HepG2 (cell line): Measurements from ENCODE around the gene ETHE1. TPM values are rescaled to one million over a fixed set of nuclear protein-coding genes. Genes with fewer than 3 reads are reported as not detected.

ENCODE experiments used
- ATAC-seq: fragments of 200-7000 bp; cut with Tn5 transposase; 3 replicates; pipeline ENCODE4 v1.9.1; 2020; ENCODE audit warnings: mild to moderate bottlenecking, moderate library complexity
- BruUV-seq: library from RNA; stranded (reverse); fragments of 400-500 nt; replicated peaks from 2 replicates; lab custom pipeline; 2021; lab: Mats Ljungman, UMichigan
- CTCF ChIA-PET: fragments of 300-600 bp; formaldehyde crosslinking; extraction: SDS; loops from one replicate; lab custom pipeline; 2021; ENCODE audit warnings: low total read pairs, inconsistent platforms, low intra/inter-chr PET ratio; lab: Yijun Ruan, JAX
- POLR2A ChIA-PET: fragments of 350-600 bp; sonication (Branson Sonifier 250); formaldehyde crosslinking; loops from one replicate; lab custom pipeline; 2020; ENCODE audit warnings: antibody characterized with exemption, inconsistent platforms; lab: Yijun Ruan, JAX
- DNase-seq: peaks from one replicate; pipeline ENCODE4 v3.0.0-alpha.2; 2015; ENCODE audit warnings: low spot score
- FAIRE-seq: peaks from 3 replicates; lab custom pipeline; 2011; peaks lifted over from hg19 to GRCh38; lab: Jason Lieb, UNC
- H2AFZ ChIP-seq: one replicate; pipeline ENCODE4 v1.6.1; 2011; ENCODE audit warnings: low read length, inconsistent platforms
- H3K27ac ChIP-seq: fragments of 300-600 bp; 3 replicates; pipeline ENCODE4 v1.8.0; 2011; ENCODE audit warnings: mixed run types, mild to moderate bottlenecking, mixed read lengths, low read length, inconsistent platforms; ENCODE audit not compliant: insufficient read depth; ENCODE audit errors: extremely low read length
- H3K27me3 ChIP-seq, 2 experiments: fragments of 200-600 bp in 1 of 2; 2 replicates in 1 of 2; 3 replicates in 1 of 2; pipeline versions ENCODE4 v1.6.0 to v1.8.0; 2011; ENCODE audit warnings: low read length in 2 of 2, mild to moderate bottlenecking in 2 of 2, moderate library complexity in 2 of 2, inconsistent platforms in 1 of 2; ENCODE audit not compliant: insufficient read depth in 2 of 2, control insufficient read depth in 1 of 2
- H3K36me3 ChIP-seq, 2 experiments: fragments of 200-600 bp in 1 of 2; replicated peaks in 1 of 2; 2 replicates in 1 of 2; 3 replicates in 1 of 2; pipeline versions ENCODE4 v1.5.1 to v1.8.0; 2011; ENCODE audit warnings: low read length in 2 of 2, inconsistent platforms in 1 of 2; ENCODE audit not compliant: insufficient read depth in 2 of 2, control insufficient read depth in 1 of 2
- H3K4me1 ChIP-seq: 2 replicates; pipeline ENCODE4 v1.5.1; 2012; ENCODE audit warnings: low read length, inconsistent platforms; ENCODE audit not compliant: insufficient read depth
- H3K4me2 ChIP-seq: 2 replicates; pipeline ENCODE4 v1.6.0; 2011; ENCODE audit warnings: low read depth, low read length, inconsistent platforms
- H3K4me3 ChIP-seq, 3 experiments: fragments of 200-600 bp in 1 of 3; sonication (generic), shearing (Covaris generic) in 1 of 3; replicated peaks in 1 of 3; 2 replicates each; pipeline ENCODE4 v1.5.1; 2011 to 2016; ENCODE audit warnings: low read length in 3 of 3, inconsistent platforms in 2 of 3, low read depth in 2 of 3, mild to moderate bottlenecking in 2 of 3, control low read depth in 1 of 3, mixed read lengths in 1 of 3; ENCODE audit not compliant: insufficient read depth in 1 of 3
- H3K79me2 ChIP-seq: one replicate; pipeline ENCODE4 v1.6.1; 2011; ENCODE audit warnings: low read length, inconsistent platforms; ENCODE audit not compliant: insufficient read depth
- H3K9ac ChIP-seq: 2 replicates; pipeline ENCODE4 v1.6.0; 2011; ENCODE audit warnings: mild to moderate bottlenecking, low read depth, low read length, inconsistent platforms; ENCODE audit not compliant: insufficient read depth
- H3K9me3 ChIP-seq: 2 replicates; pipeline ENCODE4 v1.5.1; 2012; ENCODE audit warnings: mild to moderate bottlenecking, low read length
- H4K20me1 ChIP-seq: 2 replicates; pipeline ENCODE4 v1.6.0; 2011; ENCODE audit warnings: inconsistent platforms, mild to moderate bottlenecking, low read length, moderate library complexity; ENCODE audit not compliant: insufficient read depth
- ARNT ChIP-seq: fragments of 450-650 bp; IDR thresholded peaks from 2 replicates; pipeline ENCODE4 v1.6.1; 2017
- ARNTL ChIP-seq: sonication (generic); formaldehyde crosslinking; IDR thresholded peaks from 2 replicates; pipeline ENCODE4 v1.4.0; 2020; ENCODE audit warnings: mild to moderate bottlenecking, missing genetic modification reagents
- GATA4 ChIP-seq: sonication (generic); IDR thresholded peaks from 2 replicates; pipeline ENCODE4 v1.6.1; 2016; ENCODE audit warnings: antibody characterized with exemption, low read depth, borderline replicate concordance
- PHF20 ChIP-seq: sonication (generic); formaldehyde crosslinking; IDR thresholded peaks from 2 replicates; pipeline ENCODE4 v1.5.0; 2020; ENCODE audit warnings: mild to moderate bottlenecking, missing genetic modification reagents
- PTBP1 ChIP-seq: fragments of 200-400 bp; formaldehyde crosslinking; IDR thresholded peaks from 2 replicates; pipeline ENCODE4 v1.6.1; 2018; ENCODE audit warnings: low read length, low read depth; ENCODE audit not compliant: poor library complexity, severe bottlenecking
- ZFP36L1 ChIP-seq: sonication (generic); formaldehyde crosslinking; IDR thresholded peaks from 2 replicates; pipeline ENCODE4 v1.8.0; 2022; ENCODE audit warnings: mild to moderate bottlenecking, missing genetic modification reagents, moderate library complexity
- ZNF10 ChIP-seq: sonication (generic); formaldehyde crosslinking; IDR thresholded peaks from 2 replicates; pipeline ENCODE4 v1.4.0; 2020; ENCODE audit warnings: mild to moderate bottlenecking, low read depth, missing genetic modification reagents, borderline replicate concordance
- ZNF12 ChIP-seq: sonication (generic); formaldehyde crosslinking; IDR thresholded peaks from 2 replicates; pipeline ENCODE4 v1.5.0; 2020; ENCODE audit warnings: missing genetic modification reagents
- ZNF235 ChIP-seq: sonication (generic); formaldehyde crosslinking; IDR thresholded peaks from 2 replicates; pipeline ENCODE4 v1.8.1; 2023; ENCODE audit warnings: mild to moderate bottlenecking, missing genetic modification reagents, borderline replicate concordance
- ZNF629 ChIP-seq: sonication (generic); formaldehyde crosslinking; conservative IDR thresholded peaks from 2 replicates; pipeline ENCODE4 v1.5.0; 2020; ENCODE audit warnings: missing genetic modification reagents
- WGBS: methylation state at CpG from one replicate; pipeline ENCODE4 v1.1.6; 2017; ENCODE audit warnings: low lambda C conversion rate; 5-methylcytosine and 5-hydroxymethylcytosine counted together
- in situ Hi-C: cut with HindIII; loops from 2 replicates; pipeline ENCODE4 v1.10.0; 2017; ENCODE audit warnings: low pct_unique_long_range_greater_than_20kb; ENCODE audit not compliant: extremely low pct_ligation_motif_present
- intact Hi-C: fragments of 100-400 bp; cut with micrococcal nuclease; formaldehyde crosslinking; loops from one replicate; pipeline ENCODE4 v1.10.0; 2022; ENCODE audit not compliant: unreplicated experiment
- polyA plus RNA-seq, 8 experiments: library from polyadenylated mRNA; depleted of rRNA in 3 of 8; stranded (reverse) in 7 of 8; unstranded in 1 of 8; fragments of >200 nt; fragmentation: Illumina TruSeq in 4 of 8; extraction: Trizol in 4 of 8; gene quantifications; 2 replicates each; pipeline versions ENCODE4 v1.2.1 to v1.2.3, GENCODE V29; 2011 to 2016; ENCODE audit warnings: low read depth in 4 of 8, missing spikeins in 1 of 8, mixed read lengths in 1 of 8; ENCODE audit not compliant: insufficient read depth in 1 of 8
- total RNA-seq, 5 experiments: library from RNA; depleted of rRNA; stranded (reverse); fragments of >200 nt; fragmentation: Illumina TruSeq; extraction: Trizol; gene quantifications; 2 replicates each; pipeline ENCODE4 v1.2.3, GENCODE V29; 2016; ENCODE audit warnings: low read depth in 1 of 5
- TF ChIP-seq, protein P1 (sequence below): sonication (generic); formaldehyde crosslinking; IDR thresholded peaks from 2 replicates; pipeline ENCODE4 v1.4.0; 2020; ENCODE audit warnings: mild to moderate bottlenecking, missing genetic modification reagents

ETHE1 gene
- total and polyA plus RNA-seq, 2 of the 13 experiments (the other 11 are each of a cell fraction or from before 2014, with no cell fraction given) = 32.5 to 58.4 TPM

- H3K79me2 ChIP-seq = peaks cover 11% of the 10 kb centered on the region
- TF ChIP-seq PTBP1 (no peak), ARNT (no peak), ARNTL (CRISPR knock-in tag) (no peak), PHF20 (CRISPR knock-in tag) (no peak), ZNF10 (CRISPR knock-in tag) (no peak)
- TF ChIP-seq, all 625 proteins: peak for 0
- no peak for ATAC-seq
- Histone ChIP-seq H3K9me3 (no peaks in the 10 kb centered on the region), H3K4me2 (no peak overlapping the region), H3K27me3 (no peaks in the 10 kb centered on the region; a peak in 1 of 5 replicates), H3K4me1 (peaks cover 34% of the 10 kb centered on the region), H3K4me3 (no peak overlapping the region), H4K20me1 (no peaks in the 10 kb centered on the region), H3K36me3 (peaks cover 0 to 8% of the 10 kb centered on the region in 2 experiments; a peak in 4 of 5 replicates), H2AFZ (no peak overlapping the region), H3K9ac (no peak overlapping the region), H3K27ac (no peak overlapping the region)
- CTCF ChIA-PET = no interaction called here
- DNase-seq = no peak
- in situ Hi-C loops = no loop called here
- FAIRE-seq = no peak
- WGBS = 94% methylated on average over 5 of the region's 5 CpGs
- POLR2A ChIA-PET = no interaction called here
- intact Hi-C loops = no loop called here
- no TSS peak for BruUV-seq
Observed at GRCh38 chr19:43506629-43507028, 20.4 kb downstream of the ETHE1 start.

- CTCF ChIA-PET = no interaction called here
- FAIRE-seq = no peak
- in situ Hi-C loops = no loop called here
Observed at GRCh38 chr19:43505941-43506340, 21.1 kb downstream of the ETHE1 start.

More at GRCh38 chr19:43505941-43506340, 21.1 kb downstream of the ETHE1 start:
- TF ChIP-seq ZNF235 (0 out of 2 replicates have a peak, but pooled peaks have one; percentile 1), ZNF12 (CRISPR knock-in tag) (no peak), GATA4 (no peak), ZFP36L1 (CRISPR knock-in tag) (no peak), ZNF629 (CRISPR knock-in tag) (peak; percentile 45; the same call in 1 of the 2 replicates)
- TF ChIP-seq, protein P1, sequence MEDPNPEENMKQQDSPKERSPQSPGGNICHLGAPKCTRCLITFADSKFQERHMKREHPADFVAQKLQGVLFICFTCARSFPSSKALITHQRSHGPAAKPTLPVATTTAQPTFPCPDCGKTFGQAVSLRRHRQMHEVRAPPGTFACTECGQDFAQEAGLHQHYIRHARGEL (CRISPR knock-in tag) = no peak
- Histone ChIP-seq H3K9me3 (no peaks in the 10 kb centered on the region), H2AFZ (no peak overlapping the region), H3K4me2 (no peak overlapping the region), H3K4me1 (peaks cover 34% of the 10 kb centered on the region), H3K27me3 (no peaks in the 10 kb centered on the region; a peak in 1 of 5 replicates), H3K36me3 (peaks cover 1 to 8% of the 10 kb centered on the region in 2 experiments; a peak in 3 of 5 replicates), H3K79me2 (peaks cover 11% of the 10 kb centered on the region), H3K4me3 (no peak overlapping the region), H4K20me1 (no peaks in the 10 kb centered on the region), H3K9ac (no peak overlapping the region), H3K27ac (no peak overlapping the region)
- BruUV-seq = no TSS peak
- intact Hi-C loops = loop anchor here (2.0 kb wide), 1 partner anchor 43 kb away; no protein-coding TSS in a partner anchor
- POLR2A ChIA-PET = no interaction called here
- no peak for DNase-seq
- 97% methylated on average over 5 of the region's 5 CpGs for WGBS
- ATAC-seq = no peak
